ENCODE data around the gene VOPP1.
A peak's percentile ranks its signal among the peaks of the same experiment; 100 is the strongest.

The VOPP1 gene

GRCh38 chr7:55554038-55554437 is 18.3 kb downstream of the VOPP1 start:
- no peak for DNase-seq

- DNase-seq: no peak
Measured at GRCh38 chr7:55553024-55553345, 19.3 kb downstream of the VOPP1 start.

GRCh38 chr7:55552320-55553023 is 19.8 kb downstream of the VOPP1 start:
- peak; percentile 86 for DNase-seq

- no peak for DNase-seq
Measured at GRCh38 chr7:55550841-55551537, 21.3 kb downstream of the VOPP1 start.

GRCh38 chr7:55550010-55550663 is 22.2 kb downstream of the VOPP1 start:
- DNase-seq: no peak

- DNase-seq: no peak
Measured at GRCh38 chr7:55549457-55549856, 22.8 kb downstream of the VOPP1 start.

GRCh38 chr7:55548295-55548731 is 24.0 kb downstream of the VOPP1 start:
- no peak for DNase-seq

GRCh38 chr7:55546814-55547213 is 25.5 kb downstream of the VOPP1 start:
- peak; percentile 96 for DNase-seq

- DNase-seq: peak; percentile 66
Measured at GRCh38 chr7:55545496-55545895, 26.8 kb downstream of the VOPP1 start.

- no peak for DNase-seq
Measured at GRCh38 chr7:55540226-55540858, 32.0 kb downstream of the VOPP1 start.

GRCh38 chr7:55539380-55539779 is 32.9 kb downstream of the VOPP1 start:
- DNase-seq: no peak

- DNase-seq: peak; percentile 68
Measured at GRCh38 chr7:55538538-55538937, 33.8 kb downstream of the VOPP1 start.

- no peak for DNase-seq
Measured at GRCh38 chr7:55537458-55537990, 34.8 kb downstream of the VOPP1 start.

GRCh38 chr7:55536619-55537457 is 35.5 kb downstream of the VOPP1 start:
- DNase-seq: no peak

GRCh38 chr7:55535617-55536016 is 36.7 kb downstream of the VOPP1 start:
- DNase-seq: no peak

- no peak for DNase-seq
Measured at GRCh38 chr7:55534916-55535590, 37.2 kb downstream of the VOPP1 start.

- DNase-seq: peak; percentile 85
Measured at GRCh38 chr7:55534262-55534915, 37.9 kb downstream of the VOPP1 start.

- no peak for DNase-seq
Measured at GRCh38 chr7:55533729-55534080, 38.6 kb downstream of the VOPP1 start.

GRCh38 chr7:55533050-55533728 is 39.1 kb downstream of the VOPP1 start:
- peak; percentile 26 for DNase-seq

- peak; percentile 48 for DNase-seq
Measured at GRCh38 chr7:55532150-55532917, 40.0 kb downstream of the VOPP1 start.
